ENCODE data around the gene MTHFS.

- TF ChIP-seq POLR2AphosphoS5 (IDR thresholded peaks at IDR 0.05) (no peak), POLR2A (IDR thresholded peaks at IDR 0.05) (no peak), CTCF (IDR thresholded peaks at IDR 0.05) (no peak), EP300 (IDR thresholded peaks at IDR 0.05) (no peak)
Observed at GRCh38 chr15:79878078-79878705, 18.6 kb downstream of the MTHFS start.
